Fibroblast of pulmonary artery (primary cell): ENCODE measurements around the gene KIF13A.
"Not testable (repeated sequence)": the region's sequence is repeated elsewhere in the genome, so short reads cannot be mapped to it uniquely, and the experiment has no call there.

ENCODE experiments used
- DNase-seq: peaks from one replicate; pipeline ENCODE4 v3.0.0-alpha.2; 2010; ENCODE audit warnings: low read depth
- H3K4me3 ChIP-seq: replicated peaks from 2 replicates; pipeline ENCODE4 v1.5.1; 2011; ENCODE audit warnings: low read depth, mild to moderate bottlenecking, control low read depth, low read length, moderate library complexity
- TF ChIP-seq, protein P1 (sequence below): IDR thresholded peaks from 2 replicates; pipeline ENCODE4 v1.5.1; 2011; ENCODE audit warnings: mild to moderate bottlenecking, control low read depth, low read length, inconsistent platforms; ENCODE audit errors: missing control alignments

The KIF13A gene

DNA sequence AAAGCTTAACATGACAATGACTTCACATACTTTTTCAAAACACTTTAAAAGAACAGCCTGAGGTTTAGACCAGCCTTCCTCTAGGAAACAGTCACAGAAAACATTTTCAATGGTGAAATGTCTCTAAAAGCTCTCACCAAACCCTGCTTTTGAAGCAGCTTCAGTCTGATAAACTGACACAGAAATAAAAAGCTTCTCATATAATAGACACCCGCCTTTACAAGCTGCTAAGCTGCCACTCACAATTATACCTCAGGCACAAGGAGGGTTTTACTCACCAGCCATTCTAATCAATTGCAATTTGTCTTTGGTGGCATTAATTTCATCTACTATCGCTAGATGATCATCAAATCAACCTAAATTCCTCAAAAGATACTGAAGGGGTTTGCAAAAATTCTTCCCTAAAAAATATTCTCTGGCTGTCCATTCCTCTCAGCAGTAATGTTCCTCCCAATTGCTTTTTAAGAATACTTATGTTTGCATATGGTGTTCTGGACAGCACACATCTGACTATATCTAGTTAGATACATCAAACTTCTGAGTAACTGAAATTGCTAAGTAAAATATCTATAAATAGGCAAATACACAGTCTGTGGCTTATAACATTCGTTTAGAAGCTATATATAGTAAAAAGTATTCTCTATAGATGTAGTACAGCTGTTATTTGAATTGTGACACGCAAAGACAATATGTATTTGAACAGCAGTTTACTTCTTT, 29.4 kb downstream of the KIF13A start:
- TF ChIP-seq, protein P1, sequence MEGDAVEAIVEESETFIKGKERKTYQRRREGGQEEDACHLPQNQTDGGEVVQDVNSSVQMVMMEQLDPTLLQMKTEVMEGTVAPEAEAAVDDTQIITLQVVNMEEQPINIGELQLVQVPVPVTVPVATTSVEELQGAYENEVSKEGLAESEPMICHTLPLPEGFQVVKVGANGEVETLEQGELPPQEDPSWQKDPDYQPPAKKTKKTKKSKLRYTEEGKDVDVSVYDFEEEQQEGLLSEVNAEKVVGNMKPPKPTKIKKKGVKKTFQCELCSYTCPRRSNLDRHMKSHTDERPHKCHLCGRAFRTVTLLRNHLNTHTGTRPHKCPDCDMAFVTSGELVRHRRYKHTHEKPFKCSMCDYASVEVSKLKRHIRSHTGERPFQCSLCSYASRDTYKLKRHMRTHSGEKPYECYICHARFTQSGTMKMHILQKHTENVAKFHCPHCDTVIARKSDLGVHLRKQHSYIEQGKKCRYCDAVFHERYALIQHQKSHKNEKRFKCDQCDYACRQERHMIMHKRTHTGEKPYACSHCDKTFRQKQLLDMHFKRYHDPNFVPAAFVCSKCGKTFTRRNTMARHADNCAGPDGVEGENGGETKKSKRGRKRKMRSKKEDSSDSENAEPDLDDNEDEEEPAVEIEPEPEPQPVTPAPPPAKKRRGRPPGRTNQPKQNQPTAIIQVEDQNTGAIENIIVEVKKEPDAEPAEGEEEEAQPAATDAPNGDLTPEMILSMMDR = no peak
- no peak overlapping the region for H3K4me3 ChIP-seq
- DNase-seq = no peak

- H3K4me3 ChIP-seq = no peak overlapping the region
- peak; percentile 29 for DNase-seq
- TF ChIP-seq, protein P1 = no peak
Measured at GRCh38 chr6:17957498-17957897, 29.9 kb downstream of the KIF13A start.

GRCh38 chr6:17957086-17957485, 30.3 kb downstream of the KIF13A start:
- TF ChIP-seq, protein P1 = no peak

GRCh38 chr6:17950095-17950494, 37.3 kb downstream of the KIF13A start:
- TF ChIP-seq, protein P1 = no peak
- no peak overlapping the region for H3K4me3 ChIP-seq
- no peak for DNase-seq

More at GRCh38 chr6:17957086-17957485, 30.3 kb downstream of the KIF13A start:
- H3K4me3 ChIP-seq = no peak overlapping the region
- DNase-seq = no peak

DNA sequence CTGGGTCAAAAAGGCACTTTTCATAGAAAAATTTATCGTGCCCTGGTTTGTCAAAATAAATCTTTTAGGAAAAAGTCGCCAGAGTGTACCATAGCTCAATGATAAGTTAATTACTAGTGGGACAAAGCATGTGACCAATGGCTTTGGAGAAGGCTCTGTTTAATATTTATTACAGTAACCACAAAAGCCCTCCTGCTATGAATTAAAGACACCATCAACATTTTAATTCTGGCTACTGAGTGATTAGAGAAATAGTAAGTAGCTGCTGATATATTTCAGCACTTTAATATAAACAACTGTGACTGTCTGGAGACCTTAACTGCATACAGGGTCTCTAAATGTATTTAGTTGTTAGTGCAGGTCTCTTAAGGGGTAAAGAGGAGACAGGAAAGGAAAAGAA, 38.3 kb downstream of the KIF13A start:
- no peak for DNase-seq
- TF ChIP-seq, protein P1 = no peak
- no peak overlapping the region for H3K4me3 ChIP-seq

- TF ChIP-seq, protein P1 = no peak
- no peak for DNase-seq
- no peak overlapping the region for H3K4me3 ChIP-seq
Measured at GRCh38 chr6:17948725-17949124, 38.7 kb downstream of the KIF13A start.

DNA sequence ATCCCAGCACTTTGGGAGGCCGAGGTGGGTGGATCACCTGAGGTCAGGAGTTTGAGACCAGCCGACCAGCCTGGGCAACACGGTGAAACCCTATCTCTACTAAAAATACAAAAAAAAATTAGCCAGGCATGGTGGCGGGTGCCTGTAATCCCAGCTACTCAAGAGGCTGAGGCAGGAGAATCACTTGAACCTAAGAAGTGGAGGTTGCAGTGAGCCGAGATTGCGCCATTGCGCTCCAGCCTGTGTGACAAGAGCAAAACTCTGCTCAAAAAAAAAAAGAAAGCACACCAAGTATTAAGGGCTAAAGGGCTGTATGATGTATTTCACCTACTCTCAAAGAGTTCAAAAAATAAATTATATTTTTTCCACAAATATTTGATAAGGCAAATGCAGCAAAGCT, 39.9 kb downstream of the KIF13A start:
- DNase-seq, H3K4me3 ChIP-seq: not testable (repeated sequence)
